ENCODE data around the gene COPS2. TPM values are rescaled to one million over a fixed set of nuclear protein-coding genes. Genes with fewer than 3 reads are reported as not detected.

Gene COPS2
- total RNA-seq, 1 donor from 2014 or later = 32.9 TPM

GRCh38 chr15:49110158-49110944 lies 45.0 kb downstream of the COPS2 start:
- no peak for TF ChIP-seq CTCF (IDR thresholded peaks at IDR 0.05; ENCODE audit: insufficient read depth, low read length, severe bottlenecking)
- no peak for DNase-seq (ENCODE audit: low read depth)
- Histone ChIP-seq H3K36me3 (ENCODE audit: control insufficient read depth, insufficient read depth, low read length) (peaks cover 6% of the 10 kb centered on the region), H3K4me3 (ENCODE audit: low read depth, low read length) (no peak overlapping the region), H3K27me3 (ENCODE audit: control insufficient read depth, insufficient read depth, low read length) (no peaks in the 10 kb centered on the region)
- no peak for FAIRE-seq

- no peaks in the 10 kb centered on the region for H3K27me3 ChIP-seq (ENCODE audit: control insufficient read depth, insufficient read depth, low read length)
- peak; percentile 17 for DNase-seq (ENCODE audit: low read depth)
- no peak overlapping the region for H3K4me3 ChIP-seq (ENCODE audit: low read depth, low read length)
- FAIRE-seq = no peak
- no peaks in the 10 kb centered on the region for H3K36me3 ChIP-seq (ENCODE audit: control insufficient read depth, insufficient read depth, low read length)
- no peak for TF ChIP-seq CTCF (IDR thresholded peaks at IDR 0.05; ENCODE audit: insufficient read depth, low read length, severe bottlenecking)
Measured at GRCh38 chr15:49103002-49103401, 52.4 kb downstream of the COPS2 start.

GRCh38 chr15:49101536-49101935 lies 53.9 kb downstream of the COPS2 start:
- Histone ChIP-seq H3K27me3 (ENCODE audit: control insufficient read depth, insufficient read depth, low read length) (no peaks in the 10 kb centered on the region), H3K36me3 (ENCODE audit: control insufficient read depth, insufficient read depth, low read length) (no peaks in the 10 kb centered on the region), H3K4me3 (ENCODE audit: low read depth, low read length) (no peak overlapping the region)
- FAIRE-seq (no peak), DNase-seq (ENCODE audit: low read depth) (no peak)
- TF ChIP-seq CTCF (IDR thresholded peaks at IDR 0.05; ENCODE audit: insufficient read depth, low read length, severe bottlenecking) = no peak

GRCh38 chr15:49096090-49096750 lies 59.2 kb downstream of the COPS2 start:
- no peak for TF ChIP-seq CTCF (IDR thresholded peaks at IDR 0.05; ENCODE audit: insufficient read depth, low read length, severe bottlenecking)
- no peak for FAIRE-seq
- DNase-seq (ENCODE audit: low read depth) = no peak

GRCh38 chr15:49094923-49095322 lies 60.5 kb downstream of the COPS2 start:
- DNase-seq (ENCODE audit: low read depth) = no peak
- TF ChIP-seq CTCF (IDR thresholded peaks at IDR 0.05; ENCODE audit: insufficient read depth, low read length, severe bottlenecking) = no peak
- Histone ChIP-seq H3K4me3 (ENCODE audit: low read depth, low read length) (no peak overlapping the region), H3K36me3 (ENCODE audit: control insufficient read depth, insufficient read depth, low read length) (no peaks in the 10 kb centered on the region), H3K27me3 (ENCODE audit: control insufficient read depth, insufficient read depth, low read length) (no peaks in the 10 kb centered on the region)
- no peak for FAIRE-seq

More at GRCh38 chr15:49096090-49096750, 59.2 kb downstream of the COPS2 start:
- Histone ChIP-seq H3K27me3 (ENCODE audit: control insufficient read depth, insufficient read depth, low read length) (no peaks in the 10 kb centered on the region), H3K4me3 (ENCODE audit: low read depth, low read length) (no peak overlapping the region), H3K36me3 (ENCODE audit: control insufficient read depth, insufficient read depth, low read length) (no peaks in the 10 kb centered on the region)

Data from bronchial epithelial cell (primary cell).